Kidney (tissue), 14 donors: ENCODE results near the gene APOBR. TPM values are rescaled to one million over a fixed set of nuclear protein-coding genes. Genes with fewer than 3 reads are reported as not detected.

Source experiments
- DNase-seq, 5 donors: peaks; one replicate each; pipeline ENCODE4 v3.0.0-alpha.2; 2013 to 2020
- FAIRE-seq: peaks from 2 replicates; lab custom pipeline; 2012; peaks lifted over from hg19 to GRCh38; lab: Jason Lieb, UNC
- H3K27ac ChIP-seq, 2 donors: one replicate each; pipeline ENCODE4 v1.7.0; 2013; ENCODE audit warnings: low read depth in 2 of 2, low read length in 2 of 2, inconsistent platforms in 1 of 2
- H3K27me3 ChIP-seq: one replicate; pipeline ENCODE4 v1.7.1; 2013; ENCODE audit warnings: low read length, inconsistent platforms; ENCODE audit not compliant: control insufficient read depth, insufficient read depth
- H3K36me3 ChIP-seq, 3 donors: one replicate each; pipeline versions ENCODE4 v1.7.0 to v1.7.1; 2013; ENCODE audit warnings: low read length in 3 of 3, control low read depth in 1 of 3, inconsistent platforms in 1 of 3; ENCODE audit not compliant: insufficient read depth in 3 of 3, control insufficient read depth in 2 of 3
- H3K4me1 ChIP-seq, 3 donors: one replicate each; pipeline versions ENCODE4 v1.7.0 to v1.7.1; 2013; ENCODE audit warnings: low read length in 3 of 3, inconsistent platforms in 1 of 3, low read depth in 1 of 3; ENCODE audit not compliant: control insufficient read depth in 2 of 3, insufficient read depth in 2 of 3
- H3K4me3 ChIP-seq, 3 donors: one replicate each; pipeline versions ENCODE4 v1.7.0 to v1.8.1; 2013; ENCODE audit warnings: low read length in 3 of 3, control low read depth in 1 of 3, inconsistent platforms in 1 of 3
- H3K9ac ChIP-seq, 3 donors: one replicate each; pipeline versions ENCODE4 v1.7.0 to v1.7.1; 2013; ENCODE audit warnings: low read length in 3 of 3, control low read depth in 1 of 3, inconsistent platforms in 1 of 3
- H3K9me3 ChIP-seq, 3 donors: one replicate each; pipeline versions ENCODE4 v1.7.0 to v1.7.1; 2013; ENCODE audit warnings: low read length in 3 of 3, control low read depth in 1 of 3, inconsistent platforms in 1 of 3; ENCODE audit not compliant: control insufficient read depth in 2 of 3, insufficient read depth in 1 of 3
- CTCF ChIP-seq: IDR thresholded peaks from 3 replicates; pipeline ENCODE4 v1.5.1; 2012; ENCODE audit warnings: mild to moderate bottlenecking, moderate library complexity, borderline replicate concordance; ENCODE audit not compliant: insufficient read depth; ENCODE audit errors: extremely low read depth
- intact Hi-C: fragments of 100-400 bp; cut with DNase I; formaldehyde crosslinking; loops from one replicate; pipeline ENCODE4 v1.11.1; 2022
- polyA plus RNA-seq: library from polyadenylated mRNA; stranded (reverse); fragments of 350-450 nt; fragmentation: Illumina TruSeq; extraction: RNeasy Lipid Tissue Mini Kit (QIAGEN cat#74804); gene quantifications from one replicate; pipeline ENCODE4 v1.2.3, GENCODE V29; 2014; ENCODE audit warnings: low read depth, low replicate concordance; ENCODE audit not compliant: insufficient read depth
- total RNA-seq: library from RNA; stranded (reverse); fragmentation: NEBNext Ultra II Directional; extraction: Animal tissue kit (Norgen Biotek cat#: 25700); gene quantifications from one replicate; pipeline ENCODE4 v1.2.1, GENCODE V29; 2021
- donor health status: control.
- donor health status: control.
- donor health status: control.
- donor health status: control.
- donor health status: control.
- donor health status: DM: yes; HTN: yes; CAD: no.
- donor health status: Normal renal cell carcinoma (clear cell type).

The APOBR gene
- total and polyA plus RNA-seq, 2 donors from 2014 or later = 0.45 to 3.2 TPM

DNA sequence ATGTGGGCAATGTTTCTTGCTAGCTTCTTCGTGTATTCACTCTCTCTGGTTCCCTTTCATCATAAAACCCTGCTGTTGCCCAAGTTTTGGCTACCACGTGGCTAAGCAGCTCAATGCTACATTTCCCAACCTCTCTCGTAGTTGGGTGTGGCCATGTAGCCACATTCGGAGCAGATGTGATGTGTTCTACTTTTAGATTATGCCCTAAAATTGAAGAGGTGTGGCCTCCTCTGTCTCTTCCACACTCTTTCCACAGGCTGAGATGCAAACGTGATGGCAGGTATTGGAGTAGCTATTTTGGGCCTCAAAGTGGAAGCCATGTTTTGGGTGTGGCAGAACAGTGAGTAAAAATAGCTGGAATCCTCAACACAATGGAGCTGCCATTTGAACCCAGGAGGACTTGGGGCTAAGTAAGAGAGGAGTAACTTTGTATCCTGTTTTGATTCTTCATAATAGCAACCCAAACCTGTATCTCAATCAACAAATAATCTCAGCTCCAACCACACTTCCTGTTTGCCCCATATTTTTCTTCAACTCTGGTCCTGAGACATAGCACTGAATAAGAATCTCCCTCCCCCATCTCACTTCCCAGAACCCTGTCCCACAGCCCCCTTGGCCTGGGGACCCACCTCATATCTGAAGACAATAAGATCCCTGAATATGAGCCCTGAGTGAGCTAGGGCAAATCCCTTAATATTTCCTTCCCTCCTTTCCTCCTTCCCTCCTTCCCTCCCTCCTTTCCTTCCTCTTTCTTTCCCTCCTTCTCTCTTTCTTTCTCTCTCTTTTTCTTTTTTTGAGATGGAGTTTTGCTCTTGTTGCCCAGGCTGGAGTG lies 40.3 kb downstream of the APOBR start:
- FAIRE-seq = no peak
- Histone ChIP-seq H3K36me3 (peaks cover 0 to 2% (median 0%) of the 10 kb centered on the region in 3 donors), H3K27ac (no peak overlapping the region), H3K9ac (no peak overlapping the region), H3K27me3 (no peaks in the 10 kb centered on the region), H3K4me1 (peaks cover 0 to 7% (median 0%) of the 10 kb centered on the region in 3 donors), H3K9me3 (no peaks in the 10 kb centered on the region), H3K4me3 (no peak overlapping the region)
- DNase-seq = no peak
- intact Hi-C loops = no loop called here
- TF ChIP-seq CTCF = no peak

- TF ChIP-seq CTCF = no peak
- Histone ChIP-seq H3K27ac (no peak overlapping the region), H3K4me3 (peak overlapping the region in 2 of 3 donors; percentile 25 to 40), H3K9me3 (no peaks in the 10 kb centered on the region), H3K27me3 (no peaks in the 10 kb centered on the region), H3K9ac (no peak overlapping the region), H3K4me1 (peaks cover 0 to 7% (median 0%) of the 10 kb centered on the region in 3 donors), H3K36me3 (peaks cover 0 to 2% (median 0%) of the 10 kb centered on the region in 3 donors)
- no peak for DNase-seq
- intact Hi-C loops = no loop called here
- FAIRE-seq = no peak
Observed at GRCh38 chr16:28537076-28537475, 42.6 kb downstream of the APOBR start.

- intact Hi-C loops = no loop called here
- no peak for TF ChIP-seq CTCF
- Histone ChIP-seq H3K9me3 (no peaks in the 10 kb centered on the region), H3K4me1 (peaks cover 0 to 7% (median 0%) of the 10 kb centered on the region in 3 donors), H3K36me3 (peaks cover 0 to 2% (median 0%) of the 10 kb centered on the region in 3 donors), H3K27ac (peak overlapping the region; percentile 89), H3K9ac (peak overlapping the region in 2 of 3 donors; percentile 65 to 82), H3K27me3 (no peaks in the 10 kb centered on the region), H3K4me3 (peak overlapping the region in 2 of 3 donors; percentile 60 to 65)
- no peak for FAIRE-seq
- DNase-seq = no peak
Observed at GRCh38 chr16:28537964-28538732, 43.7 kb downstream of the APOBR start.
